Colonic mucosa (tissue), 4 donors: ENCODE measurements around the gene P4HA1. TPM values are rescaled to one million over a fixed set of nuclear protein-coding genes. Genes with fewer than 3 reads are reported as not detected.
A peak's percentile ranks its signal among the peaks of the same experiment; 100 is the strongest.

Experiments
- DNase-seq: peaks from one replicate; pipeline ENCODE4 v3.0.0-alpha.2; 2020
- H3K27ac ChIP-seq: fragments of 200-600 bp; one replicate; pipeline ENCODE4 v1.8.0; 2021
- H3K27me3 ChIP-seq: fragments of 200-600 bp; one replicate; pipeline ENCODE4 v1.8.0; 2021
- H3K36me3 ChIP-seq: fragments of 200-600 bp; one replicate; pipeline ENCODE4 v1.8.0; 2021
- H3K4me1 ChIP-seq: fragments of 200-600 bp; one replicate; pipeline ENCODE4 v1.8.0; 2021; ENCODE audit warnings: mild to moderate bottlenecking
- H3K4me3 ChIP-seq: fragments of 200-600 bp; one replicate; pipeline ENCODE4 v1.8.0; 2021
- H3K9ac ChIP-seq, 2 donors: one replicate each; pipeline ENCODE4 v1.7.0; 2013; ENCODE audit warnings: control low read depth in 2 of 2, low read depth in 2 of 2, low read length in 2 of 2
- H3K9me3 ChIP-seq: fragments of 200-600 bp; one replicate; pipeline ENCODE4 v1.8.0; 2021
- CTCF ChIP-seq: fragments of 200-600 bp; IDR thresholded peaks from one replicate; pipeline ENCODE4 v1.8.0; 2022; ENCODE audit warnings: antibody characterized with exemption, mild to moderate bottlenecking
- intact Hi-C: fragments of 100-400 bp; cut with DNase I; formaldehyde crosslinking; loops from one replicate; pipeline ENCODE4 v1.14.1; 2022
- total RNA-seq, 2 donors: library from RNA; stranded (reverse); fragmentation: NEBNext Ultra II Directional in 1 of 2; extraction: Animal tissue kit (Norgen Biotek cat#: 25700) in 1 of 2; gene quantifications; one replicate each; pipeline ENCODE4 v1.2.1, GENCODE V29; 2021
- donor health status: healthy.
- donor health status: DM: no; HTN: no; CAD: no.
- donor health status: DM: no; HTN: no; CAD: no.

Gene P4HA1
- total RNA-seq, 2 donors from 2014 or later = 31.4 to 85.1 TPM

DNA sequence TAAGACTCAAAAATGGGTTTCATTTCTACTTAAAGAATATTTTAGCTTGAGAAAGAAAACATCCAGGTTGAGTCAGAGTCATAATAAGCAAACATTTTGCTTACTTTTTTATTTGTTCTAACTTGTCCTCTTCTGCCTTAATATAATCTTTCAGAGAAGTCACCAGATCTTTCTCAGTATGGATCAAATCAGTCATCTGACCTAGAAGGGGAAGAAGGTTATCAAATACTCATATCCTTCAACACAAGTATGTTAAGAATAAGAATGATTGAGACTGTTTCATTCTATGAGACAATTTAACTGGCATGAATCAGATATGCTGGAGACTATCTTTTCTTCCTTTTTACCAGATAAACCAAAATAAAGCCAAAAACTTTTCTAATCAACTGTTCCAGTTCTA, 23.0 kb downstream of the P4HA1 start:
- H3K9ac ChIP-seq = no peak overlapping the region
- peaks cover 4% of the 10 kb centered on the region for H3K36me3 ChIP-seq

GRCh38 chr10:73065441-73065840, 31.2 kb downstream of the P4HA1 start:
- no peak overlapping the region for H3K27ac ChIP-seq
- no peak overlapping the region for H3K4me3 ChIP-seq
- no peaks in the 10 kb centered on the region for H3K27me3 ChIP-seq
- intact Hi-C loops = loop anchor here (10.0 kb wide), 1 partner anchor 701 kb away; no protein-coding TSS in a partner anchor
- H3K9me3 ChIP-seq = no peaks in the 10 kb centered on the region
- peaks cover 5% of the 10 kb centered on the region for H3K36me3 ChIP-seq
- TF ChIP-seq CTCF = no peak
- DNase-seq = no peak
- no peak overlapping the region for H3K9ac ChIP-seq
- no peaks in the 10 kb centered on the region for H3K4me1 ChIP-seq

More for the DNA sequence above, 23.0 kb downstream of the P4HA1 start:
- TF ChIP-seq CTCF = no peak
- H3K27ac ChIP-seq = no peak overlapping the region
- no peaks in the 10 kb centered on the region for H3K27me3 ChIP-seq
- H3K4me3 ChIP-seq = no peak overlapping the region
- no peaks in the 10 kb centered on the region for H3K9me3 ChIP-seq
- peaks cover 3% of the 10 kb centered on the region for H3K4me1 ChIP-seq
- intact Hi-C loops = no loop called here
- DNase-seq = no peak

DNA sequence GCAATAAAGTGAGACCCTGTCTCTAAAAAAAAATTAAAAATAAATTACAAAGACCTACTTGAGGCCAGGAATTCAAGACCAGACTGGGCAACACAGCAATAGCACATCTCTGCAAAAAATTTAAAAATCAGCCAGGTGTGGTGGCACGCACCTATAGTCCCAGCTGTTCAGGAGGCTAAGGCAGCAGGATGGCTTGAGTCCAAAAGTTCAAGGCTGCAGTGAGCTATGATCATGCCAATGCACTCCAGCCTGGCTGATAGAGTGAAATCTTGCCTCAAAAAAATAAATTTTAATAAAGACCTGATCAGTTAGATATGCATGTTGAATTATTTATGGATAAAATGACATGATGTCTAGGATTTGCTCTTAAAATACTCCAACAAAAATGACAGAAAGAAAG, 34.9 kb downstream of the P4HA1 start:
- no peaks in the 10 kb centered on the region for H3K27me3 ChIP-seq
- no peak overlapping the region for H3K27ac ChIP-seq
- no peaks in the 10 kb centered on the region for H3K9me3 ChIP-seq
- no peaks in the 10 kb centered on the region for H3K4me1 ChIP-seq
- intact Hi-C loops = loop anchor here (10.0 kb wide), 1 partner anchor 697 kb away; no protein-coding TSS in a partner anchor
- no peak for DNase-seq
- peaks cover 5% of the 10 kb centered on the region for H3K36me3 ChIP-seq
- H3K4me3 ChIP-seq = no peak overlapping the region
- no peak overlapping the region for H3K9ac ChIP-seq
- no peak for TF ChIP-seq CTCF

GRCh38 chr10:73060738-73061635, 35.7 kb downstream of the P4HA1 start:
- Histone ChIP-seq H3K27me3 (no peaks in the 10 kb centered on the region), H3K36me3 (peaks cover 2% of the 10 kb centered on the region), H3K4me1 (no peaks in the 10 kb centered on the region), H3K4me3 (no peak overlapping the region), H3K9me3 (no peaks in the 10 kb centered on the region), H3K27ac (no peak overlapping the region), H3K9ac (no peak overlapping the region)
- intact Hi-C loops = loop anchor here (10.0 kb wide), 1 partner anchor 696 kb away; no protein-coding TSS in a partner anchor
- DNase-seq = no peak
- peak; percentile 37 for TF ChIP-seq CTCF

DNA sequence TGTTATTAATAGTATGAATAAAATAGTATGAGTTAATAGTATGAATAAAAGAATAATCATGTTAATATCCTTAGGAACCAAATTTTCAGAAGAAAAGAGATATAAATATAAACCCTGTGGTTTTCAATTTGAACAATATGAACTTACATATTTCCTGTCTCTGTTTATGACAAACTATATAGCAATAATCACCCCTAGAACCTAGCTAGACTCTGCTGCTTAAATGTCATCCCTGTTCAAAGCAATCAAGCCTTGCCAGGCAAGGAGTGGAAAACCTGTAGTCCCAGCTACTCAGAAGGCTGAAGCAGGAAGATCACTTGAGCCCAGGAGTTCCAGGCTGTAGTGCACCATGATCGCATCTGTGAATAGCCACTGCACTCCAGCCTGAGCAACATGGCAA, 36.5 kb downstream of the P4HA1 start:
- Histone ChIP-seq H3K4me3 (no peak overlapping the region), H3K9ac (no peak overlapping the region), H3K4me1 (no peaks in the 10 kb centered on the region), H3K27me3 (no peaks in the 10 kb centered on the region), H3K9me3 (no peaks in the 10 kb centered on the region), H3K27ac (no peak overlapping the region), H3K36me3 (no peaks in the 10 kb centered on the region)
- no peak for DNase-seq
- TF ChIP-seq CTCF = no peak
- intact Hi-C loops = loop anchor here (10.0 kb wide), 1 partner anchor 695 kb away; no protein-coding TSS in a partner anchor
